ENCODE measurements around the gene DENND1A. TPM values are rescaled to one million over a fixed set of nuclear protein-coding genes. Genes with fewer than 3 reads are reported as not detected.

Gene DENND1A
- total and polyA plus RNA-seq, 4 donors = 7.9 to 22.0 (median 13.9) TPM

- TF ChIP-seq TAF1 (conservative IDR thresholded peaks at IDR 0.05) = no peak
- TF ChIP-seq MAX (IDR thresholded peaks at IDR 0.05) = no peak
- TF ChIP-seq YY1 (IDR thresholded peaks at IDR 0.05) = no peak
- TF ChIP-seq FOXA2 (IDR thresholded peaks at IDR 0.05) = no peak
- no peak for TF ChIP-seq EGR1 (IDR thresholded peaks at IDR 0.05; ENCODE audit: low read depth in 2 of 2)
- TF ChIP-seq HNF4A (conservative IDR thresholded peaks at IDR 0.05) = no peak
- TF ChIP-seq REST (IDR thresholded peaks at IDR 0.05) = no peak
- no peak for TF ChIP-seq CTCF (IDR thresholded peaks at IDR 0.05; ENCODE audit: low read depth, low read length, missing input control)
- TF ChIP-seq GABPA (IDR thresholded peaks at IDR 0.05 in 1 of 2, conservative IDR thresholded peaks at IDR 0.05 in 1 of 2) = no peak
- TF ChIP-seq RXRA (IDR thresholded peaks at IDR 0.05) = no peak
- TF ChIP-seq ATF3 (IDR thresholded peaks at IDR 0.05) = no peak
- no peak for TF ChIP-seq ZBTB33 (IDR thresholded peaks at IDR 0.05)
- no peak for TF ChIP-seq FOXA1 (IDR thresholded peaks at IDR 0.05)
- no peak for TF ChIP-seq JUND (IDR thresholded peaks at IDR 0.05)
- TF ChIP-seq NR2F2 (IDR thresholded peaks at IDR 0.05) = no peak
- TF ChIP-seq RAD21 (IDR thresholded peaks at IDR 0.05) = no peak
- TF ChIP-seq HNF4G (IDR thresholded peaks at IDR 0.05) = no peak
- TF ChIP-seq SP1 (IDR thresholded peaks at IDR 0.05) = no peak
- no peak overlapping the region for H3K4me3 ChIP-seq (ENCODE audit: low read depth in 1 of 3, low read length in 3 of 3)
- H3K27ac ChIP-seq (ENCODE audit: low read depth in 1 of 2, low read length in 2 of 2) = no peak overlapping the region
- H3K36me3 ChIP-seq (ENCODE audit: control insufficient read depth in 4 of 4, insufficient read depth in 3 of 4, low read depth in 1 of 4, low read length in 3 of 4) = peaks cover 0 to 13% (median 4%) of the 10 kb centered on the region in 4 donors
- H3K9me3 ChIP-seq (ENCODE audit: control insufficient read depth in 4 of 4, low read length in 3 of 4) = no peaks in the 10 kb centered on the region
- no peaks in the 10 kb centered on the region for H3K4me1 ChIP-seq (ENCODE audit: control insufficient read depth in 4 of 4, insufficient read depth in 4 of 4, low read length in 3 of 4)
- H3K9ac ChIP-seq (ENCODE audit: low read depth in 1 of 2, low read length in 2 of 2) = no peak overlapping the region
- DNase-seq (ENCODE audit: low spot score) = no peak
- 89% methylated on average over 27 of the region's 27 CpGs for WGBS
- H3K27me3 ChIP-seq (ENCODE audit: control insufficient read depth in 4 of 4, insufficient read depth in 4 of 4, low read length in 3 of 4) = no peaks in the 10 kb centered on the region
Observed at GRCh38 chr9:123383512-123384170, 546.3 kb downstream of the DENND1A start.
